Spinal cord (tissue), 10 donors: ENCODE data around the gene LRRC31. TPM values are rescaled to one million over a fixed set of nuclear protein-coding genes. Genes with fewer than 3 reads are reported as not detected.

Experiments used
- DNase-seq, 6 donors: peaks; one replicate each; pipeline versions ENCODE4 v3.0.0 to v3.0.0-alpha.2; 2013 to 2015; ENCODE audit warnings: low spot score in 6 of 6, low read depth in 4 of 6
- H3K27ac ChIP-seq: one replicate; pipeline ENCODE4 v1.5.1; 2013; ENCODE audit warnings: low read depth, low read length, control low read depth
- H3K27me3 ChIP-seq: one replicate; pipeline ENCODE4 v1.6.1; 2013; ENCODE audit warnings: low read length; ENCODE audit not compliant: control insufficient read depth, insufficient read depth
- H3K36me3 ChIP-seq: one replicate; pipeline ENCODE4 v1.6.1; 2013; ENCODE audit warnings: low read length; ENCODE audit not compliant: control insufficient read depth, insufficient read depth
- H3K4me1 ChIP-seq: one replicate; pipeline ENCODE4 v1.6.1; 2013; ENCODE audit warnings: low read length; ENCODE audit not compliant: control insufficient read depth, insufficient read depth
- H3K4me3 ChIP-seq: one replicate; pipeline ENCODE4 v1.5.1; 2013; ENCODE audit warnings: low read depth, low read length, control low read depth
- H3K9me3 ChIP-seq: one replicate; pipeline ENCODE4 v1.6.1; 2013; ENCODE audit warnings: low read length; ENCODE audit not compliant: control insufficient read depth, insufficient read depth
- WGBS: methylation state at CpG from one replicate; pipeline ENCODE4 v1.1.5; 2013; ENCODE audit warnings: missing lambda C conversion rate; ENCODE audit not compliant: insufficient coverage; 5-methylcytosine and 5-hydroxymethylcytosine counted together
- polyA plus RNA-seq, 2 donors: library from polyadenylated mRNA; unstranded; fragments of 120-200 nt; gene quantifications; one replicate each; pipeline ENCODE4 v1.2.1, GENCODE V29; 2013; ENCODE audit not compliant: insufficient read length in 2 of 2
- total RNA-seq, 2 donors: library from RNA; depleted of rRNA in 1 of 2; stranded (reverse); fragments of 120-200 nt in 1 of 2; fragments of >200 nt in 1 of 2; gene quantifications; one replicate each; pipeline versions ENCODE4 v1.2.3 to v1.2.4, GENCODE V29; 2013 to 2014
- donor health status: healthy.

The LRRC31 gene
- total and polyA plus RNA-seq, 4 donors = 0.50 to 1.4 (median 0.69) TPM; not detected in 1

GRCh38 chr3:169804681-169805080 is 65.1 kb downstream of the LRRC31 start:
- H3K4me1 ChIP-seq = no peaks in the 10 kb centered on the region
- H3K4me3 ChIP-seq = no peak overlapping the region
- WGBS = no CpG with 5 or more reads among the region's 3 CpGs
- no peaks in the 10 kb centered on the region for H3K9me3 ChIP-seq
- no peak overlapping the region for H3K27ac ChIP-seq
- DNase-seq = no peak
- H3K36me3 ChIP-seq = peaks cover 9% of the 10 kb centered on the region
- H3K27me3 ChIP-seq = no peaks in the 10 kb centered on the region

GRCh38 chr3:169792359-169792758 is 77.4 kb downstream of the LRRC31 start:
- Histone ChIP-seq H3K27ac (no peak overlapping the region), H3K4me3 (no peak overlapping the region), H3K9me3 (no peaks in the 10 kb centered on the region), H3K27me3 (no peaks in the 10 kb centered on the region), H3K36me3 (peaks cover 4% of the 10 kb centered on the region), H3K4me1 (no peaks in the 10 kb centered on the region)
- DNase-seq = no peak
- 92% methylated on average over 1 of the region's 1 CpG for WGBS

GRCh38 chr3:169790687-169791429 is 78.9 kb downstream of the LRRC31 start:
- no peaks in the 10 kb centered on the region for H3K9me3 ChIP-seq
- no peak for DNase-seq
- no peaks in the 10 kb centered on the region for H3K27me3 ChIP-seq
- H3K36me3 ChIP-seq = peaks cover 4% of the 10 kb centered on the region
- no peak overlapping the region for H3K4me3 ChIP-seq
- WGBS = 93% methylated on average over 2 of the region's 4 CpGs
- no peaks in the 10 kb centered on the region for H3K4me1 ChIP-seq
- H3K27ac ChIP-seq = no peak overlapping the region

GRCh38 chr3:169790219-169790618 is 79.5 kb downstream of the LRRC31 start:
- Histone ChIP-seq H3K27me3 (no peaks in the 10 kb centered on the region), H3K27ac (no peak overlapping the region)

More at GRCh38 chr3:169790219-169790618, 79.5 kb downstream of the LRRC31 start:
- no peak overlapping the region for H3K4me3 ChIP-seq
- H3K36me3 ChIP-seq = peaks cover 4% of the 10 kb centered on the region
- H3K9me3 ChIP-seq = no peaks in the 10 kb centered on the region
- DNase-seq = no peak
- no peaks in the 10 kb centered on the region for H3K4me1 ChIP-seq

Other genes with a start within 250 kb of the LRRC31 start
- 10 to 100 TPM; 10.4 to 25.4 TPM for gene MECOM, start 206.2 kb downstream of the LRRC31 start, total RNA-seq
- 10 to 100 TPM in 1 of 2 donors, 1 to 10 TPM in 1; 9.7 to 11.7 TPM for gene MECOM, start 206.2 kb downstream of the LRRC31 start, polyA plus RNA-seq
- 10 to 100 TPM; 28.8 to 43.4 TPM for gene TERC, start 104.9 kb downstream of the LRRC31 start, total RNA-seq
- gene TERC, start 104.9 kb downstream of the LRRC31 start, polyA plus RNA-seq = 1 to 10 TPM in 1 of 2 donors, under 1 TPM in 1; 0.90 to 1.1 TPM
- gene ACTRT3, start 100.4 kb downstream of the LRRC31 start, total RNA-seq = 1 to 10 TPM; 6.0 to 6.7 TPM
- 1 to 10 TPM; 2.2 to 2.8 TPM for gene ACTRT3, start 100.4 kb downstream of the LRRC31 start, polyA plus RNA-seq
- gene MYNN, start 96.5 kb downstream of the LRRC31 start, total RNA-seq = 10 to 100 TPM; 26.1 to 36.8 TPM
- 10 to 100 TPM; 18.7 to 21.9 TPM for gene MYNN, start 96.5 kb downstream of the LRRC31 start, polyA plus RNA-seq
- under 1 TPM; 0.20 to 0.28 TPM for gene LRRIQ4, start 57.1 kb downstream of the LRRC31 start, total RNA-seq
- gene LRRIQ4, start 57.1 kb downstream of the LRRC31 start, polyA plus RNA-seq = under 1 TPM; 0.19 to 0.26 TPM
- gene LRRC34, start 57.0 kb downstream of the LRRC31 start, total RNA-seq = 10 to 100 TPM; 13.1 to 14.1 TPM
- 10 to 100 TPM; 15.4 to 18.4 TPM for gene LRRC34, start 57.0 kb downstream of the LRRC31 start, polyA plus RNA-seq
- gene SAMD7, start 41.6 kb upstream of the LRRC31 start, total RNA-seq = not detected
- gene SAMD7, start 41.6 kb upstream of the LRRC31 start, polyA plus RNA-seq = under 1 TPM in 1 of 2 donors, not detected in 1; 0.09 TPM
- gene SEC62, start 96.9 kb upstream of the LRRC31 start, total RNA-seq = 100 to 1,000 TPM; 112 to 114 TPM
- 100 to 1,000 TPM; 115 to 154 TPM for gene SEC62, start 96.9 kb upstream of the LRRC31 start, polyA plus RNA-seq
- gene GPR160, start 168.1 kb upstream of the LRRC31 start, total RNA-seq = 1 to 10 TPM in 1 of 2 donors, under 1 TPM in 1; 0.61 to 7.2 TPM
- 1 to 10 TPM; 2.1 to 2.3 TPM for gene GPR160, start 168.1 kb upstream of the LRRC31 start, polyA plus RNA-seq